GM10248 (cell line): ENCODE measurements around the gene MAIP1.

ENCODE experiments used
- CTCF ChIA-PET: fragments of 300-600 bp; sonication (Branson Sonifier 250); formaldehyde crosslinking; extraction: SDS; loops from one replicate; lab custom pipeline; 2021; ENCODE audit warnings: antibody characterized with exemption; lab: Yijun Ruan, JAX
- POLR2A ChIA-PET: fragments of 350-650 bp; sonication (Branson Sonifier 250); formaldehyde crosslinking; extraction: SDS; loops from one replicate; lab custom pipeline; 2020; ENCODE audit warnings: antibody characterized with exemption; lab: Yijun Ruan, JAX
- DNase-seq: peaks from one replicate; pipeline ENCODE4 v3.0.0; 2012; ENCODE audit errors: extremely low spot score
- CTCF ChIP-seq: IDR thresholded peaks from 2 replicates; pipeline ENCODE4 v1.5.1; 2012; ENCODE audit warnings: mild to moderate bottlenecking, low read depth; ENCODE audit errors: extremely low read depth, missing control alignments, control extremely low read depth

MAIP1 gene

GRCh38 chr2:199914372-199914958 is 40.9 kb upstream of the MAIP1 start:
- TF ChIP-seq CTCF, result no peak
- no peak for DNase-seq
- ChIA-PET POLR2A (no interaction called here), CTCF (interaction anchor here (2.2 kb wide), 1 partner anchor 26 kb away, joined by 6 read pairs; no protein-coding TSS in a partner anchor)

GRCh38 chr2:199916980-199917379 is 38.4 kb upstream of the MAIP1 start:
- POLR2A ChIA-PET, result no interaction called here

DNA sequence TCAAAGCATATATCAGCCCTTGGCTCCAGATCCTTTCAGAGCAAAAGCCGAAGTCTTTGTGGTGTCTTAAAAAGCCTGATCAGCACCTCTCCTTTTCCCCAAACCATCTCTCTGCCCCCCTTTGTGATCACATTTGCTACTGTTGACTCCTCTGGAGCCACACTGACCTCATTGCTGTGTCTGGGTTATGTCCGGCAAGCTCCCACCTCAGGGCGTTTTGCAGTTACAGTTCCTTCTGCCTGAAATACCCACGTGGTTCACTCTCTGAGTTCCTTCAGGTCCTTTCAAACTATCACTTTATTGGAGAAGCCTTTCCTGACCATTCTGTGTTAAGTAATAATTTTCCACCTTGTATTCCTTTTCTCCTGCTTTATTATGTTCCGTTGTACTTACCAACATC is 32.5 kb upstream of the MAIP1 start:
- TF ChIP-seq CTCF, result no peak
- CTCF ChIA-PET, result interaction anchor here (1.8 to 2.3 kb wide), 3 partner anchors 11 to 17 kb away, joined by 5 to 6 read pairs (median 5); no protein-coding TSS in a partner anchor
- no peak for DNase-seq
- POLR2A ChIA-PET, result no interaction called here

More at GRCh38 chr2:199916980-199917379, 38.4 kb upstream of the MAIP1 start:
- no peak for DNase-seq
- TF ChIP-seq CTCF, result no peak
- CTCF ChIA-PET, result no interaction called here

DNA sequence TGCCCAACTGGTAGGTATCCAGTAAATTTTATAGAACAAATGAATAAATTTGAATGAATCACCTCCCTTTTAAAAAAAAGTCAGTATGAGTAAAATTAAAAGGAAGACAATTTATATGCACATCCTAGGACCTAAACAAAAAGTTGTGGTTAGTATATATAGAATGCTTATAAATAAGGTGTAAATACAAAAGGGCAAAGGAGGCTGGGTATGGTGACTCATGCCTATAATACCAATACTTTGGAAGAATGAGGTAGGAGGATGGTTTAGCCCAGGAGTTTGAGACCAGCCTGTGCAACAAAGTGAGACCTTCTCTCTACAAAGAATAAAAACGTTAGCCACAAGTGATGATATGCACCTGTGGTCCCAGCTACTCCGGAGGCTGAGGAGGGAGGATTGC is 31.5 kb upstream of the MAIP1 start:
- TF ChIP-seq CTCF, result no peak
- DNase-seq, result no peak
- ChIA-PET CTCF (interaction anchor here (1.8 to 2.2 kb wide), 2 partner anchors 12 kb away, joined by 5 read pairs; no protein-coding TSS in a partner anchor), POLR2A (no interaction called here)

GRCh38 chr2:199926806-199927205 is 28.6 kb upstream of the MAIP1 start:
- no peak for TF ChIP-seq CTCF
- DNase-seq, result no peak
- CTCF ChIA-PET, result interaction anchor here (0.9 to 1.6 kb wide), 3 partner anchors 14 to 25 kb away, joined by 3 to 4 read pairs (median 3); partner anchors contain the start of gene C2orf69
- POLR2A ChIA-PET, result no interaction called here

- ChIA-PET POLR2A (no interaction called here), CTCF (interaction anchor here (1.4 to 3.7 kb wide), 2 partner anchors 13 to 15 kb away, joined by 3 to 18 read pairs; no protein-coding TSS in a partner anchor)
- no peak for DNase-seq
- no peak for TF ChIP-seq CTCF
Measured at GRCh38 chr2:199928226-199928625, 27.2 kb upstream of the MAIP1 start.
